A549 (cell line): Measurements from ENCODE around the gene C10orf105. TPM values are rescaled to one million over a fixed set of nuclear protein-coding genes. Genes with fewer than 3 reads are reported as not detected.

Experiments used
- ATAC-seq, 2 experiments: fragments of 200-7000 bp in 1 of 2; fragments of >200 bp in 1 of 2; cut with Nextera tagmentation in 1 of 2; cut with Tn5 transposase in 1 of 2; 3 replicates each; pipeline versions ENCODE4 v1.8.0 to v1.9.1; 2018 to 2020; ENCODE audit warnings: mild to moderate bottlenecking in 1 of 2, moderate library complexity in 1 of 2
- CTCF ChIA-PET: fragments of 300-600 bp; sonication (Branson Sonifier 250); formaldehyde crosslinking; extraction: SDS; loops from one replicate; lab custom pipeline; 2021; ENCODE audit warnings: antibody characterized with exemption, inconsistent platforms; lab: Yijun Ruan, JAX
- POLR2A ChIA-PET: fragments of 350-600 bp; formaldehyde crosslinking; extraction: SDS; loops from one replicate; lab custom pipeline; 2021; ENCODE audit warnings: antibody characterized with exemption, inconsistent platforms; lab: Yijun Ruan, JAX
- DNase-seq, 2 experiments: peaks; one replicate each; pipeline versions ENCODE4 v3.0.0 to v3.0.0-alpha.2; 2011 to 2016; ENCODE audit warnings: low read depth in 1 of 2, low spot score in 1 of 2
- FAIRE-seq: peaks from 2 replicates; lab custom pipeline; 2011; peaks lifted over from hg19 to GRCh38; lab: Jason Lieb, UNC
- H3K27ac ChIP-seq, 2 experiments: fragments of >200 bp; sonication (Bioruptor Twin); formaldehyde crosslinking; 3 replicates each; pipeline ENCODE4 v1.5.1; 2016 to 2017
- H3K4me1 ChIP-seq: fragments of >200 bp; sonication (Bioruptor Twin); formaldehyde crosslinking; 3 replicates; pipeline ENCODE4 v1.6.1; 2016
- H3K4me2 ChIP-seq: fragments of >200 bp; sonication (Bioruptor Twin); formaldehyde crosslinking; 3 replicates; pipeline ENCODE4 v1.6.1; 2016
- H3K4me3 ChIP-seq: fragments of >200 bp; sonication (Bioruptor Twin); formaldehyde crosslinking; 3 replicates; pipeline ENCODE4 v1.5.1; 2016
- H3K9me3 ChIP-seq: fragments of >200 bp; sonication (Bioruptor Twin); formaldehyde crosslinking; 3 replicates; pipeline ENCODE4 v1.6.1; 2016
- ATOH8 ChIP-seq: fragments of 250-450 bp; sonication (Bioruptor Pico); IDR thresholded peaks from 2 replicates; pipeline ENCODE4 v1.5.0; 2020; ENCODE audit warnings: low read depth, mild to moderate bottlenecking, moderate library complexity
- CBX2 ChIP-seq: fragments of 200-600 bp; sonication (generic); IDR thresholded peaks from 2 replicates; pipeline ENCODE4 v1.6.1; 2016; ENCODE audit warnings: low read depth, mild to moderate bottlenecking, borderline replicate concordance
- CBX8 ChIP-seq: fragments of 200-600 bp; sonication (generic); IDR thresholded peaks from 2 replicates; pipeline ENCODE4 v1.6.1; 2016
- CEBPB ChIP-seq, 2 experiments: fragments of >200 bp in 1 of 2; sonication (Bioruptor Twin) in 1 of 2; formaldehyde crosslinking in 1 of 2; IDR thresholded peaks; 2 replicates each; pipeline ENCODE4 v1.6.1; 2012 to 2016
- CTCF ChIP-seq: fragments of >200 bp; sonication (Bioruptor Twin); formaldehyde crosslinking; IDR thresholded peaks from 3 replicates; pipeline ENCODE4 v1.5.1; 2016
- E2F6 ChIP-seq: IDR thresholded peaks from 2 replicates; pipeline ENCODE4 v1.6.1; 2012; ENCODE audit warnings: low read depth, borderline replicate concordance
- EHF ChIP-seq: fragments of 250-450 bp; sonication (Bioruptor Pico); IDR thresholded peaks from 2 replicates; pipeline ENCODE4 v1.5.0; 2020; ENCODE audit warnings: mild to moderate bottlenecking
- ELK1 ChIP-seq: fragments of 150-350 bp; IDR thresholded peaks from 2 replicates; pipeline ENCODE4 v1.6.1; 2014; ENCODE audit warnings: low read depth, mild to moderate bottlenecking, low read length
- EP300 ChIP-seq, 2 experiments: fragments of >200 bp; sonication (Bioruptor Twin); formaldehyde crosslinking; IDR thresholded peaks; 2 replicates in 1 of 2; 3 replicates in 1 of 2; pipeline ENCODE4 v1.6.1; 2016 to 2017
- ESRRA ChIP-seq: fragments of 150-350 bp; IDR thresholded peaks from 2 replicates; pipeline ENCODE4 v1.6.1; 2014; ENCODE audit warnings: mild to moderate bottlenecking, low read length, borderline replicate concordance
- GATA3 ChIP-seq: IDR thresholded peaks from 2 replicates; pipeline ENCODE4 v1.6.1; 2012; ENCODE audit warnings: borderline replicate concordance
- HES2 ChIP-seq: fragments of >200 bp; sonication (Bioruptor Twin); formaldehyde crosslinking; IDR thresholded peaks from 2 replicates; pipeline ENCODE4 v1.6.1; 2016
- HEYL ChIP-seq: fragments of 250-450 bp; sonication (Bioruptor Pico); IDR thresholded peaks from 2 replicates; pipeline ENCODE4 v1.8.0; 2021; ENCODE audit warnings: mild to moderate bottlenecking, moderate library complexity
- HOXB13 ChIP-seq: fragments of 250-450 bp; sonication (Bioruptor Pico); IDR thresholded peaks from 2 replicates; pipeline ENCODE4 v1.5.0; 2020; ENCODE audit warnings: low read depth, mild to moderate bottlenecking, moderate library complexity
- HOXB5 ChIP-seq: fragments of 250-450 bp; sonication (Bioruptor Pico); IDR thresholded peaks from 2 replicates; pipeline ENCODE4 v1.5.0; 2020; ENCODE audit warnings: mild to moderate bottlenecking, moderate library complexity
- JUN ChIP-seq, 2 experiments: fragments of >200 bp; sonication (Bioruptor Twin); formaldehyde crosslinking; IDR thresholded peaks; 2 replicates in 1 of 2; 3 replicates in 1 of 2; pipeline ENCODE4 v1.6.1; 2016 to 2017
- JUNB ChIP-seq: fragments of >200 bp; sonication (Bioruptor Twin); formaldehyde crosslinking; IDR thresholded peaks from 2 replicates; pipeline ENCODE4 v1.6.1; 2016
- MAFK ChIP-seq: fragments of 450-650 bp; IDR thresholded peaks from 2 replicates; pipeline ENCODE4 v1.6.1; 2014; ENCODE audit not compliant: partially characterized antibody
- MAX ChIP-seq: IDR thresholded peaks from 2 replicates; pipeline ENCODE4 v1.6.1; 2012
- MAZ ChIP-seq: fragments of 150-350 bp; IDR thresholded peaks from 2 replicates; pipeline ENCODE4 v1.6.1; 2014; ENCODE audit warnings: antibody characterized with exemption, low read depth, low read length, borderline replicate concordance
- MYC ChIP-seq: IDR thresholded peaks from 2 replicates; pipeline ENCODE4 v1.6.1; 2012; ENCODE audit warnings: mild to moderate bottlenecking, inconsistent platforms, low read length, improper control_type of control experiment, borderline replicate concordance
- NPAS2 ChIP-seq: fragments of 250-450 bp; sonication (Bioruptor Pico); IDR thresholded peaks from 2 replicates; pipeline ENCODE4 v1.8.0; 2022; ENCODE audit warnings: mild to moderate bottlenecking, moderate library complexity, borderline replicate concordance
- NR3C1 ChIP-seq: fragments of >200 bp; sonication (Bioruptor Twin); formaldehyde crosslinking; IDR thresholded peaks from 3 replicates; pipeline ENCODE4 v1.6.1; 2017
- PBX3 ChIP-seq: IDR thresholded peaks from 2 replicates; pipeline ENCODE4 v1.6.1; 2012
- PHF8 ChIP-seq: fragments of 200-600 bp; sonication (generic); IDR thresholded peaks from 2 replicates; pipeline ENCODE4 v1.6.1; 2016; ENCODE audit warnings: low read depth, mild to moderate bottlenecking, antibody characterized with exemption, moderate library complexity, borderline replicate concordance
- RARB ChIP-seq: fragments of 250-450 bp; sonication (Bioruptor Pico); IDR thresholded peaks from 2 replicates; pipeline ENCODE4 v1.8.0; 2021; ENCODE audit warnings: mild to moderate bottlenecking, moderate library complexity
- RCOR1 ChIP-seq: fragments of 150-350 bp; IDR thresholded peaks from 2 replicates; pipeline ENCODE4 v1.6.1; 2014; ENCODE audit warnings: antibody characterized with exemption, low read length, low read depth
- USF2 ChIP-seq: fragments of 450-650 bp; IDR thresholded peaks from 2 replicates; pipeline ENCODE4 v1.6.1; 2014; ENCODE audit warnings: antibody characterized with exemption
- WGBS: methylation state at CpG from one replicate; pipeline ENCODE4 v1.1.6; 2017; ENCODE audit errors: missing lambda C conversion rate; 5-methylcytosine and 5-hydroxymethylcytosine counted together
- polyA plus RNA-seq, 4 experiments: library from polyadenylated mRNA; depleted of rRNA in 3 of 4; stranded (reverse); fragments of >200 nt; fragmentation: RNase III in 1 of 4; extraction: RNeasy Plus Mini Kit Qiagen cat#74134 plus additional on column Dnase treatment in 1 of 4; gene quantifications; 2 replicates in 3 of 4; 3 replicates in 1 of 4; pipeline ENCODE4 v1.2.3, GENCODE V29; 2011 to 2017

Gene C10orf105
- polyA plus RNA-seq, 2 of the 4 experiments (the other 2 are of a cell fraction) = not detected

GRCh38 chr10:71683301-71683700 is 36.3 kb downstream of the C10orf105 start:
- TF ChIP-seq JUN (IDR thresholded peaks at IDR 0.05) (no peak), CBX8 (no peak), NPAS2 (CRISPR knock-in tag) (no peak), CBX2 (no peak), HOXB5 (CRISPR knock-in tag) (no peak), EP300 (IDR thresholded peaks at IDR 0.05) (no peak), MAX (no peak), HEYL (CRISPR knock-in tag) (no peak), NR3C1 (no peak), CTCF (no peak), MAZ (no peak), CEBPB (IDR thresholded peaks at IDR 0.05) (no peak), USF2 (no peak), HOXB13 (CRISPR knock-in tag) (no peak), MAFK (no peak), PHF8 (no peak), ESRRA (no peak), ELK1 (no peak), RARB (CRISPR knock-in tag) (no peak), E2F6 (no peak)
- TF ChIP-seq, all 56 proteins: peak for 0
- Histone ChIP-seq H3K4me3 (no peak overlapping the region), H3K9me3 (no peaks in the 10 kb centered on the region), H3K27ac (no peak overlapping the region), H3K4me1 (no peaks in the 10 kb centered on the region), H3K4me2 (no peak overlapping the region)
- 61% methylated on average over 7 of the region's 7 CpGs for WGBS
- DNase-seq (no peak), FAIRE-seq (no peak), ATAC-seq (no peak)
- ChIA-PET POLR2A (no interaction called here), CTCF (interaction anchor here (0.9 to 5.9 kb wide), 4 partner anchors 14 to 90 kb away, joined by 3 to 71 read pairs (median 4); partner anchors contain the start of gene VSIR)

GRCh38 chr10:71681977-71682376 is 37.6 kb downstream of the C10orf105 start:
- FAIRE-seq = no peak
- ChIA-PET CTCF (interaction anchor here (1.5 kb wide), 1 partner anchor 368 kb away, joined by 3 read pairs; no protein-coding TSS in a partner anchor), POLR2A (no interaction called here)
- WGBS = 62% methylated on average over 5 of the region's 5 CpGs
- H3K4me2 ChIP-seq = no peak overlapping the region
- no peaks in the 10 kb centered on the region for H3K4me1 ChIP-seq
- no peak for ATAC-seq
- no peak for DNase-seq
- H3K27ac ChIP-seq = no peak overlapping the region
- H3K9me3 ChIP-seq = no peaks in the 10 kb centered on the region
- no peak overlapping the region for H3K4me3 ChIP-seq
- TF ChIP-seq GATA3 (no peak), ELK1 (no peak), PBX3 (no peak), E2F6 (no peak), ATOH8 (CRISPR knock-in tag) (no peak), HES2 (no peak), RCOR1 (no peak), MYC (no peak), EHF (CRISPR knock-in tag) (no peak), JUNB (no peak)
